Neural cell (in vitro differentiated cells): ENCODE measurements around the gene CFAP97D1.

Source experiments
- EP300 ChIP-seq: fragments of 450-650 bp; conservative IDR thresholded peaks from 2 replicates; pipeline ENCODE4 v1.6.1; 2014; ENCODE audit warnings: antibody characterized with exemption, mild to moderate bottlenecking, moderate library complexity; ENCODE audit not compliant: poor library complexity, severe bottlenecking
- EZH2 ChIP-seq: fragments of 200-600, 300-800 bp; shearing (Covaris generic), sonication (generic); IDR thresholded peaks from 2 replicates; pipeline ENCODE4 v1.6.1; 2014; ENCODE audit warnings: antibody characterized with exemption, low read length, borderline replicate concordance, mild to moderate bottlenecking; ENCODE audit not compliant: insufficient read depth, poor library complexity, severe bottlenecking
- POLR2AphosphoS5 ChIP-seq: IDR thresholded peaks from 2 replicates; pipeline ENCODE4 v1.6.1; 2012
- SMC3 ChIP-seq: fragments of 450-650 bp; conservative IDR thresholded peaks from 2 replicates; pipeline ENCODE4 v1.6.1; 2014; ENCODE audit warnings: antibody characterized with exemption, mild to moderate bottlenecking, moderate library complexity; ENCODE audit not compliant: poor library complexity
- TF ChIP-seq, protein P1 (sequence below): fragments of 450-650 bp; IDR thresholded peaks from 2 replicates; pipeline ENCODE4 v1.5.1; 2014; ENCODE audit warnings: antibody characterized with exemption, mild to moderate bottlenecking, moderate library complexity; ENCODE audit not compliant: poor library complexity, severe bottlenecking
- TF ChIP-seq, protein P2 (sequence below): IDR thresholded peaks from 2 replicates; pipeline ENCODE4 v1.6.1; 2012; ENCODE audit warnings: borderline replicate concordance

DNA sequence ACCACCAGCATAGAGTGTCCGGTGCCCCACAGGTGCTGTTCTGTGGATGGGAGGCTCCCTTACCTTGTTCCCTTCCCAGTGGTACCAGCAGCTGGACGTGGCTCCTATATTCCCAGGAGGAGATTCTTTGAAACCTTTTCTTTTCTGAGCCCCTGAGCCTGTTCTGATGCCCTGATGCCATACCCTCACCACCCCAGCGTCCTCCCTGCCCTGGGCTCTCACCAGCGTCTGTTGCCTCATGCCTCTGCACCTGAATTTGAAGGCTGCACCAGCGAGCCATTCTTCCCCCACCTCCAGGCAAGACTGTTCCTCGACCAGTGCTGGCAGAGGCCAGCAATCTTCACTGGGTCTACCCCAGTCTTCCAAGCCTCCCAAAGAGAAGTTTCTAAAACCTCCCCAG is 22.1 kb upstream of the CFAP97D1 start:
- TF ChIP-seq EZH2 (no peak), EP300 (no peak), SMC3 (no peak), POLR2AphosphoS5 (no peak)
- TF ChIP-seq, protein P1, sequence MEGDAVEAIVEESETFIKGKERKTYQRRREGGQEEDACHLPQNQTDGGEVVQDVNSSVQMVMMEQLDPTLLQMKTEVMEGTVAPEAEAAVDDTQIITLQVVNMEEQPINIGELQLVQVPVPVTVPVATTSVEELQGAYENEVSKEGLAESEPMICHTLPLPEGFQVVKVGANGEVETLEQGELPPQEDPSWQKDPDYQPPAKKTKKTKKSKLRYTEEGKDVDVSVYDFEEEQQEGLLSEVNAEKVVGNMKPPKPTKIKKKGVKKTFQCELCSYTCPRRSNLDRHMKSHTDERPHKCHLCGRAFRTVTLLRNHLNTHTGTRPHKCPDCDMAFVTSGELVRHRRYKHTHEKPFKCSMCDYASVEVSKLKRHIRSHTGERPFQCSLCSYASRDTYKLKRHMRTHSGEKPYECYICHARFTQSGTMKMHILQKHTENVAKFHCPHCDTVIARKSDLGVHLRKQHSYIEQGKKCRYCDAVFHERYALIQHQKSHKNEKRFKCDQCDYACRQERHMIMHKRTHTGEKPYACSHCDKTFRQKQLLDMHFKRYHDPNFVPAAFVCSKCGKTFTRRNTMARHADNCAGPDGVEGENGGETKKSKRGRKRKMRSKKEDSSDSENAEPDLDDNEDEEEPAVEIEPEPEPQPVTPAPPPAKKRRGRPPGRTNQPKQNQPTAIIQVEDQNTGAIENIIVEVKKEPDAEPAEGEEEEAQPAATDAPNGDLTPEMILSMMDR, result no peak
- TF ChIP-seq, protein P2, sequence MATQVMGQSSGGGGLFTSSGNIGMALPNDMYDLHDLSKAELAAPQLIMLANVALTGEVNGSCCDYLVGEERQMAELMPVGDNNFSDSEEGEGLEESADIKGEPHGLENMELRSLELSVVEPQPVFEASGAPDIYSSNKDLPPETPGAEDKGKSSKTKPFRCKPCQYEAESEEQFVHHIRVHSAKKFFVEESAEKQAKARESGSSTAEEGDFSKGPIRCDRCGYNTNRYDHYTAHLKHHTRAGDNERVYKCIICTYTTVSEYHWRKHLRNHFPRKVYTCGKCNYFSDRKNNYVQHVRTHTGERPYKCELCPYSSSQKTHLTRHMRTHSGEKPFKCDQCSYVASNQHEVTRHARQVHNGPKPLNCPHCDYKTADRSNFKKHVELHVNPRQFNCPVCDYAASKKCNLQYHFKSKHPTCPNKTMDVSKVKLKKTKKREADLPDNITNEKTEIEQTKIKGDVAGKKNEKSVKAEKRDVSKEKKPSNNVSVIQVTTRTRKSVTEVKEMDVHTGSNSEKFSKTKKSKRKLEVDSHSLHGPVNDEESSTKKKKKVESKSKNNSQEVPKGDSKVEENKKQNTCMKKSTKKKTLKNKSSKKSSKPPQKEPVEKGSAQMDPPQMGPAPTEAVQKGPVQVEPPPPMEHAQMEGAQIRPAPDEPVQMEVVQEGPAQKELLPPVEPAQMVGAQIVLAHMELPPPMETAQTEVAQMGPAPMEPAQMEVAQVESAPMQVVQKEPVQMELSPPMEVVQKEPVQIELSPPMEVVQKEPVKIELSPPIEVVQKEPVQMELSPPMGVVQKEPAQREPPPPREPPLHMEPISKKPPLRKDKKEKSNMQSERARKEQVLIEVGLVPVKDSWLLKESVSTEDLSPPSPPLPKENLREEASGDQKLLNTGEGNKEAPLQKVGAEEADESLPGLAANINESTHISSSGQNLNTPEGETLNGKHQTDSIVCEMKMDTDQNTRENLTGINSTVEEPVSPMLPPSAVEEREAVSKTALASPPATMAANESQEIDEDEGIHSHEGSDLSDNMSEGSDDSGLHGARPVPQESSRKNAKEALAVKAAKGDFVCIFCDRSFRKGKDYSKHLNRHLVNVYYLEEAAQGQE, result no peak
